ENCODE results near the gene BHLHE23.

Gene BHLHE23

GRCh38 chr20:63025534-63026331 is 19.0 kb upstream of the BHLHE23 start:
- DNase-seq (ENCODE audit: low read depth in 2 of 2), result no peak

GRCh38 chr20:63024573-63025392 is 18.0 kb upstream of the BHLHE23 start:
- DNase-seq (ENCODE audit: low read depth in 2 of 2), result no peak

- no peak for DNase-seq (ENCODE audit: low read depth in 2 of 2)
Measured at GRCh38 chr20:63023936-63024571, 17.3 kb upstream of the BHLHE23 start.

GRCh38 chr20:63023071-63023935 is 16.5 kb upstream of the BHLHE23 start:
- DNase-seq (ENCODE audit: low read depth in 2 of 2), result no peak

GRCh38 chr20:63022501-63022900 is 15.7 kb upstream of the BHLHE23 start:
- no peak for DNase-seq (ENCODE audit: low read depth in 2 of 2)

GRCh38 chr20:63021356-63022321 is 14.9 kb upstream of the BHLHE23 start:
- no peak for DNase-seq (ENCODE audit: low read depth in 2 of 2)

- DNase-seq (ENCODE audit: low read depth in 2 of 2), result no peak
Measured at GRCh38 chr20:63020681-63021080, 13.9 kb upstream of the BHLHE23 start.

GRCh38 chr20:63017826-63018411 is 11.2 kb upstream of the BHLHE23 start:
- no peak for DNase-seq (ENCODE audit: low read depth in 2 of 2)

GRCh38 chr20:63017076-63017825 is 10.5 kb upstream of the BHLHE23 start:
- no peak for DNase-seq (ENCODE audit: low read depth in 2 of 2)

GRCh38 chr20:63016514-63017075 is 9.8 kb upstream of the BHLHE23 start:
- no peak for DNase-seq (ENCODE audit: low read depth in 2 of 2)

GRCh38 chr20:63015662-63016361 is 9.0 kb upstream of the BHLHE23 start:
- DNase-seq (ENCODE audit: low read depth in 2 of 2), result no peak

- no peak for DNase-seq (ENCODE audit: low read depth in 2 of 2)
Measured at GRCh38 chr20:63015147-63015661, 8.4 kb upstream of the BHLHE23 start.

- DNase-seq (ENCODE audit: low read depth in 2 of 2), result no peak
Measured at GRCh38 chr20:63014710-63015109, 7.9 kb upstream of the BHLHE23 start.

- no peak for DNase-seq (ENCODE audit: low read depth in 2 of 2)
Measured at GRCh38 chr20:63014287-63014686, 7.5 kb upstream of the BHLHE23 start.

- no peak for DNase-seq (ENCODE audit: low read depth in 2 of 2)
Measured at GRCh38 chr20:63013207-63013606, 6.4 kb upstream of the BHLHE23 start.

- DNase-seq (ENCODE audit: low read depth in 2 of 2), result no peak
Measured at GRCh38 chr20:63011798-63012197, 5.0 kb upstream of the BHLHE23 start.

- peak; percentile 48 to 66 for DNase-seq (ENCODE audit: low read depth in 2 of 2)
Measured at GRCh38 chr20:63009988-63010769, 3.4 kb upstream of the BHLHE23 start.
